DMS79 treated with DMSO at 0.1 percent for 48 hours (cell line): ENCODE measurements around the gene DYSF.

Experiments used
- DNase-seq: peaks from one replicate; lab custom pipeline; 2025; lab: John Stamatoyannopoulos, UW

DYSF gene

DNA sequence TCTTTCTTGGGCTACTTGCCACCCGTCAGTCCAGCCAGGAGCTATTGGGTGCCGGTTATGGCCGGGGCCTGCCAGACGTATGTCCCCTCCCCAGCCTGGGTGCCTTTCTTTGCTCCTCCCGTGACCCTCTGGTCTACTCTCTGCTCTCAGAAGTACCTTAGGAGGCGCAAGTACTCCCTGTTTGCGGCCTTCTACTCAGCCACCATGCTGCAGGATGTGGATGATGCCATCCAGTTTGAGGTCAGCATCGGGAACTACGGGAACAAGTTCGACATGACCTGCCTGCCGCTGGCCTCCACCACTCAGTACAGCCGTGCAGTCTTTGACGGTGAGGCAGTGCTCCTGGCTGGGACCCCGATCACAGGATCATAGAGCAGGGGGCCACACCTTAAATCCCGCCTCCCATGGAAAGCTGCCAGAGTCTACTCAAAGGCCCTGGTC, 99.5 kb downstream of the DYSF start:
- no peak for DNase-seq

- no peak for DNase-seq
Measured at GRCh38 chr2:71554028-71554705, 100.8 kb downstream of the DYSF start.

- no peak for DNase-seq
Measured at GRCh38 chr2:71554706-71555056, 101.3 kb downstream of the DYSF start.

DNA sequence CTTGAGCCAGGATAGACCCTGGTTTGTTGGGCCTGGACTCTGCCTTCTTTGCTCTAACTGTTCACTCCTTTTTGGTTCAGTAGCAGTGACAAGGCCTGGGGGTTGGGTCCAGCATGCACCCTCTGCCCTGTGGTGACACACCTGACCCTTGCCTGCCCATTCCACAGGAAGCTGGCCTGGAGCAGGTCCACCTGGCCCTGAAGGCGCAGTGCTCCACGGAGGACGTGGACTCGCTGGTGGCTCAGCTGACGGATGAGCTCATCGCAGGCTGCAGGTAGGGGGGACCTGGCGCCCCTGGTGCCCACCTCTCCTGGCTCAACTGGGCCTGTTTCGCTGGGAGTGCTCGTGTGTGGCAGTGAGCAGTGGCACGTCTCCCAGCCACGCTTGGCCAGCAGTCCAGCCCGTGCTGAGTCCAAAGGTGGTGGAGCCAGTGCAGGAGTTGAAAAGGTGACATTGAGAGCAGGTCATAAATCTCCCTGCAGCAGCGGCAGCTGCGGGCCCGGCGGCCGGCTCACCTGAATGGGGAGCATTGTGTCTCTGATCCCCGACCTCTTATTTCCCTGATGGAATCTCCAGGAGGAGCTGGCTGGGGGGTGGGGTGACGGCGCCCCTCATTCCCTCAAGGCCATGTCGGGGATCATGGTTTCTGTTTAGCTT, 102.6 kb downstream of the DYSF start:
- no peak for DNase-seq

DNA sequence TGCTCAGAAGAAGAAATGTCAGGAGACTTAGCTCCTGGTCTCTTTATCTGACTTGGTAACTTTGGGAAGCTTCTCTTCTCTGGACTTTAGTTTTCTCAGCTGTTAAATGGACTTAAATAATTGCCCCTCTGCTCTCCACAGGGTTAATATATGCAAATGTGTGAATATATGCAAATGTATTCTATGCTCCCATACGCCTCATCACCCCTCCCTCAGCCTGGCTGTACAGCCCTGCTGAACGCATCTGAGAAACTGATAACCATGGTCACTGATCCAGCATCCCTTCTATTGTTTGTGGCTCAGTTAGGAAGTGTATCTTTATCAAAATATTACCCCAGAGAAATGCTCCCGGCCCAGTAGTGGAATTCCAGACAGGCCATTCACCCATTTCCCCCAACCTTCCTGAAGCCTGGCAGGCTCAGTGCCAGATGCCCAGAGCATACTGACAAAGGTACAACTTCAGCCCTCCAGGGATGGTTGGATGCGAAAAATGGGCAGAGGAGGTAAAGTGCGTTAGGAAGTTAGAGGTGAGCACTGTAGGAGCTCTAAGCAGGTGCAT, 103.4 kb downstream of the DYSF start:
- no peak for DNase-seq

DNA sequence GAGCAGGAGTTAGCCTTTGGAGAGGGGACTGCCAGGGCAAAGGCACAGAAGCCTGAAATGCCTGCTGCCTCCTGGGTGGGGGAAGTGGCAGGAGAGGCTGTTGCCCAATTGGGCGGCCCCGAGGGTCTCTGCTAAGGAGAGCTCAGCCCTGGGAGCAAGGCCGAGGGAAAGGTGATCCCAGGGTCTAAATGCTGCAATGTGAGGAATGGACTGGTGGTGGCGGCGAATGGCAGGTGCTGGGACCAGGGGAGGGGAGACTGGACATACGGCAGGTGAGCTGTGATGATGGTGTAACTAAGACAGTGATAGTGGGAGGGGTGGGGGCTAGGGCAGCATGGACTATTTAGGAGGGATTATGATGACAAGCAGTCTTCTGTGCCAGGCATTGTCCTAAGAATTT, 104.0 kb downstream of the DYSF start:
- no peak for DNase-seq

DNA sequence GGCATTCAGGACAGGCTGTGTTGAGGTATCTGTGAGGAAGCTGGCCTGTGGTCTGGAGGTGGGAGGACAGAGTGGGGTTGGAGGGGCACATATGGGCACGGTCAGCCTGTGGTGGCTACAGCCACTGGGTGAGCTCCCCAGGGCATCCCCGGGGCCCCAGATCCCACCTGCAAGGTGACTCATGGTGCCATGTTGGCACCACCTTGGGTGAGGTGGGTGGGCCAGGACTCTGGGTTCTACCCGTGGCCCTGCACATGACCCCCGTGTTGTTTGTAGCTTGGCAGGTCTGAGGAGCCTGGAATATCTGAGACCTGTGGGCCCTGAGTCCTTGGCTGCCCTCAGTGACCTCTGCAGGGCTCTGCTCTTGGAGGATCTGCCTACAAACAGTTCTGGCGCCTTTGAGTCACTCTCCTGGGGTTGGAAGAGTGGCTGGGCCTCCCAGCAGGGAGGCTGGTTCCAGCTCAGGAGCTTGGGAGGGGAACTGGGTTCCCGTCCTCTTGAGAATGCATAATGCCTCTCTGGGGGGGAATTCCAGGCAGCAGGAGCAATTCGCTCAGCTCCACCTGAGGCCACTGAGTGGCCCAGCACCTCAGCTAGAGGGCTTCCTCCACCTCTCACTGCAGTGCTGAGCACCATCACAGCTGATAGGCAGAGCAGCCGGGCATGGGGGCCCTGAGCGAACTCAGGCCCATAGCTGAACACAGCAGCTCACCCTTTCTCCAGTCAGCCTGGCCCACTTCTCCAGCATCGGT, 105.1 kb downstream of the DYSF start:
- DNase-seq: no peak

DNA sequence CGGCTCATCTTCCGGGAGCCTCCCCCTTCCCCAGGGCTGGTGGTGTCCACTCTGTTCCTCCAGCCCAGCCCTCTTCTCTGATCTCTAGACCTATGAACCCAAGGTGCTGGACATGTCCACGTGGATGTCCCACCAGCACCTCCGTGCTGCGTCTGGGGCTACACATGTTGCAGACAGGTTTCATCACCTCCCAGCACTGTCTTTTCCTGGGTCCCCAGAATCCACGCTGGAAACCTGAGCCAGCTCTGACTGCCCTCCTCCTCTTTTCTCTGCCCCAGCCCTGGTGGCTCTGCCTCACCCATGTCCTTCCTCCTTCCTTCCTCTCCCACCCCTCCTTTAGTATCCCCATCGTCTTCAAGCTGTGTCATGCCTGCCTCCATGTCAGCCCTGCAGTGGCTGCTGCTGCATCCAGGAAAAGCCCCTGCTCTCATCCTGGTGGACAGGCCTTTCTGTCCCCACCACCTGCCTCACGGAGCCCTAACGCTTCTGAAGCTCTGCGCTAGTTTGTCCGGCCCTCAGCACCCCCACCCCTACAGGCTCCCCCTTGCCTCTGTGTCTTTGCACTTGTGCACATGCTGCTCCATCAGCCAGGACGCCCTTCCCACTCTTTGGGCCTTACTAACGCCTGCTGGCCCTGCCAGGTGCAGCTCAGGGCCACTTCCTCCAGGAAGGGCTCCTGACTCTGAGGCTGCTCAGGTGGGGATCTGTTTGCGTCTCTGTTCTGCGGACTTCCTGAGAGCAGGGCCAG, 105.9 kb downstream of the DYSF start:
- no peak for DNase-seq

DNA sequence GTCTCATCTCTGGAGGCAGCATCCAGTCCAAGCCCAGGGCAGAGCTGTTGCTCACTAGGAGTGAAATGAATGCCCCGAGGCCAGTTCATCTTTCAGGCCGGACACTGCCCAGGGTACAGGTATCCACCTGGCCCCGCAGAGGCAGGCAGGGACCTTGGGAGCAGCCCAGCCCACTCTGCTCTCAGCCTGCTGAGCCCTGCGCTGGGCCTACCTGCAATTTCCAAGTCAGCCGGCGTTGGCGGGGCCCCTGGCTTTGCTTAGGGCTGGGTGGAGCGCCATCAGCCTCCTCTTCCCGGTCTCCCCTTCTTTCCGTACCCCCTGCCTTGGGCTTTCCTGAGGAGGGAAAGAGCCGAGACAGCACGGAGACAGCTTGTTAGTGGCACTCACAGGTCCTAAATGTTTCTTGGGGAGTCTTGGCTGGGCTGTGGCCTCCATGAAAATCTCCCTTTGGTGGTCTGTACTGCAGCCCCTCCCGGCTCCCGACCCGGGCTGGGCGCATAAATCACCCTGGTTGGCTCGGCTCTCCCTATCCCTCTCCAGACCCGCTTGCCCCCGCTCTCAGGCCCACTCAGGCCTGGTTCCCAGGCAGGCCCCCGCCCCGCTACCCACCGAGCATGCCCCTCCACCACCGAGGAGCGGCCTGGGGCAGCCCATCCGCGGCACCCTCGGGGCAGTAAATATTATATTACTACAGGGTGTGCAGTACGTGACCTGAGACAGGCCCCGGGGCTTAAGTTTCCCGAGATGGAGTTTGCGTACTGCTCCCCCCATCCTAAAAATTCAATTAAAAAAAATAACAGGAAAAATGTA, 106.7 kb downstream of the DYSF start:
- no peak for DNase-seq

DNA sequence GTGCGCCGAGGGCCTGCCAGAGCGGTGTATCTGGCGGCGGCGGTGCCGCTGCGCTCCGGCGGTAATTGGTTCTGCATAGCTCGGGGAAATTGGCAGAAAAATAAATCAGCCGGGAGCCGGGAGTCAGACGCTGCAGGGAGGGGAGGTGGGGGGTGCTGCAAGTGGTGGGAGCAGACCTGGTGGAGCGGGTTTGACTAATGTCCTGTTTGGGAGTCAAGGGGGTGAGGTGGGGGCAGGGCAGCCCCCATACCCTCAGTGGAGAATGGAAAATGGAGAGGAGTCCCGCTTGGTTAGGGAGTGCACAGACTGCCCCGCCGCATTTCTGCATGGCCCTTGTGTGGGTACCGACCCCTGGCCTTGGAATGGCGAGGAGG, 107.3 kb downstream of the DYSF start:
- no peak for DNase-seq

- no peak for DNase-seq
Measured at GRCh38 chr2:71561441-71562267, 108.3 kb downstream of the DYSF start.

DNA sequence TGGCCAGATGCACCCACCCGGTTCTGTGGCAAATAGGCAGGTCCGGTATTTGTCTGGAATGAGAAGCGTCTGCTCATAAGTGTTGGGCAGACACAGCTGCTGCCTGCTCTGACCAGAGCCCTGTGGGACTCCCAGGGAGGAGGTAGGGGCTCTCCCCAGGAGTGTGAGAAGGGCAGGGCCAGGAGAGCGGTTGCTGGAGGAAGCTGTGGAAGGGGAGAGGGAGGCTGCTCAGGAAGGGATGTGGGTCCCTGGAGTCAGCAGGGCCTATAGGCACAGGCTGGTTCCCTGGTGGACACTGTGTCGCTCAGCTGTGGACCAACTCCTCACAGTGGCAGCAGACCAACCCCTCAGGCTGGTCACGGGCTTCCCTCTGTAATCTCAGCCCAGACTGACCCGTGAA, 109.2 kb downstream of the DYSF start:
- no peak for DNase-seq

DNA sequence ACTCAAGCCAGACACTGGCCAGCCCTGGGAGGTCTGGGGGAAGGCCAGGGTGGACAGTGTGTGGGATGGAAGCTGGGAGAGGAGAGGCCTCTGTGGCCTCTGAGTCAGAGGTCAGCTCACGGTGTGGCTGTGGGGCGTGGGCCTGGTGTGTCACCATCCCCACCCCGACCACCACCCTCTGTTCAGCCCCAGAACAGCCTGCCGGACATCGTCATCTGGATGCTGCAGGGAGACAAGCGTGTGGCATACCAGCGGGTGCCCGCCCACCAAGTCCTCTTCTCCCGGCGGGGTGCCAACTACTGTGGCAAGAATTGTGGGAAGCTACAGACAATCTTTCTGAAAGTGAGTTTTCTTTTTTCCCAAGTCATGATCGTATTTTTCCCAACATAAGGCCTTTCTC, 110.5 kb downstream of the DYSF start:
- no peak for DNase-seq

DNA sequence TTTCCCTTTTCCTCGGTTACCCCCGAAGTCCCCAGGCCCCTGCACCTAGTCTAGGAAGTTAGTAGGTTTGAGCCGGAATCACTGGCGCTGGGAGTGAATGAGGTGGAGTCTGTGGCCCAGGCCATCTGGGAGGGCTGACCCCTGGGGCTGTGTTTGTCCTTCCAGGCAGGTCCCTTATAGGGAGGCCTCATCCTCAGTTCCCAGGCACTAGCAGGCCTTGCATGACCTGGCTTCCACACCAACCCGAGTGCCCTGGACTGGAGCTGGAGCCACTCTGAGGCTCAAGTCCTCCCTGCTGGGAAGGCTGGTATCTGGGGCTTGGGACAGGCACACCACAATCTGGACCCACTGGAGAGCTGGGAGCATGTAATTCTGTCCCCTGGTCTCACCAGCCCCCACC, 111.0 kb downstream of the DYSF start:
- DNase-seq: no peak

DNA sequence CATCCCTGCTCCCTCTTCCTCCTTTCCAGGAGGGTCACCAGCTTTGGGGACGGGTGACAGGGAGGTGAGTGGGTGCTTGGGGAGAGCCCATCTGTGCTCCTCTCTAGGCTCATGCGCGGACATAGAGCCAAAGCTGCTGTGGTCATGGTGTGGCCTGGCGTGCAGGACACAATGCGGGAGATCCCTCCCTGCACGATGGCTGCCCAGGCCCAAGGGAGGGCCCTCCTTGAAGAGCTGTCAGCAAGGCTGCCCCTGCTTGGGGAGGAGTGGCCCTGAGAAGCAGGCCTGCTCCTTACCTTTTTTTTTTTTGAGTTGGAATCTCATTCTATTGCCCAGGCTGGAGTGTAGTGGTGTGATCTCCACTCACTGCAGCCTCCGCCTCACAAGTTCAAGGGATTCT, 111.4 kb downstream of the DYSF start:
- DNase-seq: no peak

- DNase-seq: no peak
Measured at GRCh38 chr2:71566372-71566771, 113.0 kb downstream of the DYSF start.

GRCh38 chr2:71567625-71568024, 114.3 kb downstream of the DYSF start:
- no peak for DNase-seq

DNA sequence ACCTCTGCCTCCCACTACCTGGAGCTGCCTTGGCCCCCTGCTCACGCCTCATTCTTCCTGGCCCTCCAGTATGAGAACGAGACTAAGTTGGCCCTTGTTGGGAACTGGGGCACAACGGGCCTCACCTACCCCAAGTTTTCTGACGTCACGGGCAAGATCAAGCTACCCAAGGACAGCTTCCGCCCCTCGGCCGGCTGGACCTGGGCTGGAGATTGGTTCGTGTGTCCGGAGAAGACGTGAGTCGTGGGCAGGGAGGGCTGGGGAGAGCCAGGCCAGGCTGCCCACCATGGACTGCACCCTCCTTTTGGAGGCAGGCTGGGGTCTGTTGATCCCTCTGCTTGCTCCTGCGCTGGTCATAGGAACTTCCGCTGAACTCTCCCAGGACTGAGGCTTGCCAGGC, 114.7 kb downstream of the DYSF start:
- DNase-seq: no peak

DNA sequence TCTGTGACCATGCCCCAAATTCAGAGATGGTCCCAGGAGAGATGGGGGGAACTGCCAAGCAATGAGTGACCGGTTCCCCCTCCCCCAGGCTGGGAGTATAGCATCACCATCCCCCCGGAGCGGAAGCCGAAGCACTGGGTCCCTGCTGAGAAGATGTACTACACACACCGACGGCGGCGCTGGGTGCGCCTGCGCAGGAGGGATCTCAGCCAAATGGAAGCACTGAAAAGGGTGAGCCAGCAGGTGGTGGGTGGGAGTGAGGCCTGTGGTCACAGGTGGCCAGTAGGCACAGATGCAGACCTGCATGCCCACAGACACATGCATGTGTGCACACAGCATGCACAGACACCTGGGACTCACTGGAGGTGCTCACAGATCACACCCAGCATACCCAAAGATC, 117.2 kb downstream of the DYSF start:
- no peak for DNase-seq

- no peak for DNase-seq
Measured at GRCh38 chr2:71570951-71571460, 117.6 kb downstream of the DYSF start.
